Right lobe of liver (tissue), 4 donors: ENCODE measurements around the gene ADAMTS14.

Experiments used
- POLR2A ChIP-seq: fragments of 450-650 bp; IDR thresholded peaks from one replicate; pipeline ENCODE4 v1.6.1; 2017; ENCODE audit warnings: antibody characterized with exemption, mild to moderate bottlenecking
- TF ChIP-seq, protein P1 (sequence below), 4 donors: fragments of 200-600 bp in 3 of 4; fragments of 450-650 bp in 1 of 4; IDR thresholded peaks; one replicate each; pipeline versions ENCODE4 v1.5.1 to v1.8.0; 2016 to 2022; ENCODE audit warnings: antibody characterized with exemption in 4 of 4, mild to moderate bottlenecking in 2 of 4
- donor health status: DM: no; HTN: no; CAD: no.
- donor health status: DM: no; HTN: no; CAD: no.
- donor health status: DM: no; HTN: yes; CAD: no.

DNA sequence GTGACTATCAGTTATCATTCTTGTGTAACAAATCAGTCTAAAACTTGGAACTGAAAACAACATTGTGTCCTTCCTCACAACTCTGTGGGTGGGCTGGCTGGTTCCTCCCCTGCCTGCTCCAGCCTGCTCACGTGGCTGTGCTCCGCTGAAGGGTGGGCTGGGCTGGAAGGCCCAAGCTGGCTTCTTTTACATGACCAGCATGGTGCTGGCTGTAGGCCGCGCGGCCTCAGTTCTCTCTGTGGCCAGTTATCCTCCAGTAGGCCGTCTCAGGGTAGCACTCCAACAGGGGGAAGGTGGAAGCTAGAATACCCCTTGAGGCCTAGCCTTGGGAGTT lies 11.3 kb downstream of the ADAMTS14 start:
- TF ChIP-seq POLR2A = no peak
- TF ChIP-seq, protein P1, sequence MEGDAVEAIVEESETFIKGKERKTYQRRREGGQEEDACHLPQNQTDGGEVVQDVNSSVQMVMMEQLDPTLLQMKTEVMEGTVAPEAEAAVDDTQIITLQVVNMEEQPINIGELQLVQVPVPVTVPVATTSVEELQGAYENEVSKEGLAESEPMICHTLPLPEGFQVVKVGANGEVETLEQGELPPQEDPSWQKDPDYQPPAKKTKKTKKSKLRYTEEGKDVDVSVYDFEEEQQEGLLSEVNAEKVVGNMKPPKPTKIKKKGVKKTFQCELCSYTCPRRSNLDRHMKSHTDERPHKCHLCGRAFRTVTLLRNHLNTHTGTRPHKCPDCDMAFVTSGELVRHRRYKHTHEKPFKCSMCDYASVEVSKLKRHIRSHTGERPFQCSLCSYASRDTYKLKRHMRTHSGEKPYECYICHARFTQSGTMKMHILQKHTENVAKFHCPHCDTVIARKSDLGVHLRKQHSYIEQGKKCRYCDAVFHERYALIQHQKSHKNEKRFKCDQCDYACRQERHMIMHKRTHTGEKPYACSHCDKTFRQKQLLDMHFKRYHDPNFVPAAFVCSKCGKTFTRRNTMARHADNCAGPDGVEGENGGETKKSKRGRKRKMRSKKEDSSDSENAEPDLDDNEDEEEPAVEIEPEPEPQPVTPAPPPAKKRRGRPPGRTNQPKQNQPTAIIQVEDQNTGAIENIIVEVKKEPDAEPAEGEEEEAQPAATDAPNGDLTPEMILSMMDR (IDR thresholded peaks at IDR 0.05) = no peak
